ENCODE measurements around the gene GTF2F2. TPM values are rescaled to one million over a fixed set of nuclear protein-coding genes. Genes with fewer than 3 reads are reported as not detected.

GTF2F2 gene
- total and polyA plus RNA-seq, 9 of the 15 experiments (the other 6 are each of a cell fraction or from before 2014, with no cell fraction given), result 19.7 to 44.8 (median 32.4) TPM

- H3K36me3 ChIP-seq (ENCODE audit: control insufficient read depth, insufficient read depth, low read length), result no peaks in the 10 kb centered on the region
- ATAC-seq, result no peak
- FAIRE-seq, result no peak
- no peaks in the 10 kb centered on the region for H3K9me1 ChIP-seq (ENCODE audit: control insufficient read depth, insufficient read depth, low read length)
- H3K4me2 ChIP-seq (ENCODE audit: insufficient read depth, low read length), result no peak overlapping the region
- no peak overlapping the region for H2AFZ ChIP-seq (ENCODE audit: low read depth, low read length)
- TF ChIP-seq ZNF354B (CRISPR knock-in tag; IDR thresholded peaks at IDR 0.05), result no peak
- no peak for TF ChIP-seq ZNF707 (CRISPR knock-in tag; conservative IDR thresholded peaks at IDR 0.05)
- DNase-seq (ENCODE audit: extremely low read depth in 1 of 4, low spot score in 3 of 4), result no peak
- WGBS (ENCODE audit: insufficient coverage, low coverage, missing lambda C conversion rate), result 100% methylated on average over 1 of the region's 1 CpG
- H3K9ac ChIP-seq (ENCODE audit: insufficient read depth in 1 of 2, low read depth in 2 of 2, low read length in 2 of 2), result no peak overlapping the region
- ChIA-PET POLR2A (no interaction called here), CTCF (ENCODE audit: low intra/inter-chr PET ratio) (no interaction called here)
- peaks cover 5% of the 10 kb centered on the region; the same call in 1 of the 3 replicates for H3K79me2 ChIP-seq (ENCODE audit: control insufficient read depth, insufficient read depth, low read length)
- no peaks in the 10 kb centered on the region; a peak in 1 of 5 replicates for H3K4me1 ChIP-seq (replicated peaks in 1 of 2; ENCODE audit: control insufficient read depth in 2 of 2, insufficient read depth in 2 of 2, low read length in 2 of 2)
- intact Hi-C loops (cut with micrococcal nuclease), result no loop called here
- no peaks in the 10 kb centered on the region for H3K9me3 ChIP-seq (replicated peaks; ENCODE audit: control insufficient read depth, insufficient read depth, low read depth, low read length)
- H3K4me3 ChIP-seq, result no peak overlapping the region
- no peaks in the 10 kb centered on the region for H4K20me1 ChIP-seq (replicated peaks; ENCODE audit: control insufficient read depth, insufficient read depth, low read length)
- no TSS peak for BruUV-seq (replicated peaks)
- in situ Hi-C loops (cut with MboI), result no loop called here
- H3K27me3 ChIP-seq (ENCODE audit: control insufficient read depth in 2 of 2, insufficient read depth in 2 of 2, low read length in 2 of 2), result no peaks in the 10 kb centered on the region
- H3K27ac ChIP-seq (ENCODE audit: extremely low read depth, low read depth, low read length), result no peak overlapping the region
These were observed 102.6 kb downstream of the GTF2F2 start for GRCh38 chr13:45222919-45223318.

- H3K27ac ChIP-seq (ENCODE audit: extremely low read depth, low read depth, low read length), result no peak overlapping the region
- H3K9me3 ChIP-seq (replicated peaks; ENCODE audit: control insufficient read depth, insufficient read depth, low read depth, low read length), result no peaks in the 10 kb centered on the region
- H3K9ac ChIP-seq (ENCODE audit: insufficient read depth in 1 of 2, low read depth in 2 of 2, low read length in 2 of 2), result no peak overlapping the region
- ATAC-seq (no peak), FAIRE-seq (no peak), DNase-seq (ENCODE audit: extremely low read depth in 1 of 4, low spot score in 3 of 4) (no peak)
- no peak overlapping the region for H3K4me3 ChIP-seq
- no peaks in the 10 kb centered on the region for H3K27me3 ChIP-seq (ENCODE audit: control insufficient read depth in 2 of 2, insufficient read depth in 2 of 2, low read length in 2 of 2)
- H4K20me1 ChIP-seq (replicated peaks; ENCODE audit: control insufficient read depth, insufficient read depth, low read length), result no peaks in the 10 kb centered on the region
- intact Hi-C loops (cut with micrococcal nuclease), result no loop called here
- peaks cover 5% of the 10 kb centered on the region; the same call in 1 of the 3 replicates for H3K79me2 ChIP-seq (ENCODE audit: control insufficient read depth, insufficient read depth, low read length)
- H3K36me3 ChIP-seq (ENCODE audit: control insufficient read depth, insufficient read depth, low read length), result no peaks in the 10 kb centered on the region
- ChIA-PET POLR2A (no interaction called here), CTCF (ENCODE audit: low intra/inter-chr PET ratio) (interaction anchor here (0.6 kb wide), 1 partner anchor 19 kb away, joined by 3 read pairs; no protein-coding TSS in a partner anchor)
- no TSS peak for BruUV-seq (replicated peaks)
- in situ Hi-C loops (cut with MboI), result no loop called here
- no peak overlapping the region for H2AFZ ChIP-seq (ENCODE audit: low read depth, low read length)
- H3K9me1 ChIP-seq (ENCODE audit: control insufficient read depth, insufficient read depth, low read length), result no peaks in the 10 kb centered on the region
- H3K4me2 ChIP-seq (ENCODE audit: insufficient read depth, low read length), result no peak overlapping the region
- no peaks in the 10 kb centered on the region; a peak in 2 of 5 replicates for H3K4me1 ChIP-seq (replicated peaks in 1 of 2; ENCODE audit: control insufficient read depth in 2 of 2, insufficient read depth in 2 of 2, low read length in 2 of 2)
- TF ChIP-seq ATF4 (CRISPR knock-in tag; IDR thresholded peaks at IDR 0.05) (no peak), ARID3A (IDR thresholded peaks at IDR 0.05; ENCODE audit: borderline replicate concordance, low read depth, low read length) (no peak), MEIS2 (IDR thresholded peaks at IDR 0.05; ENCODE audit: partially characterized antibody) (no peak), GTF2F1 (IDR thresholded peaks at IDR 0.05; ENCODE audit: low read depth, low read length) (no peak), USF2 (CRISPR knock-in tag; IDR thresholded peaks at IDR 0.05) (no peak), ZNF12 (CRISPR knock-in tag; IDR thresholded peaks at IDR 0.05) (no peak), ZNF398 (CRISPR knock-in tag; IDR thresholded peaks at IDR 0.05) (no peak)
These were observed 103.9 kb downstream of the GTF2F2 start for GRCh38 chr13:45224176-45224575.
